ENCODE data around the gene JMJD7.
"Not testable (repeated sequence)": the region's sequence is repeated elsewhere in the genome, so short reads cannot be mapped to it uniquely, and the experiment has no call there.

The JMJD7 gene

DNA sequence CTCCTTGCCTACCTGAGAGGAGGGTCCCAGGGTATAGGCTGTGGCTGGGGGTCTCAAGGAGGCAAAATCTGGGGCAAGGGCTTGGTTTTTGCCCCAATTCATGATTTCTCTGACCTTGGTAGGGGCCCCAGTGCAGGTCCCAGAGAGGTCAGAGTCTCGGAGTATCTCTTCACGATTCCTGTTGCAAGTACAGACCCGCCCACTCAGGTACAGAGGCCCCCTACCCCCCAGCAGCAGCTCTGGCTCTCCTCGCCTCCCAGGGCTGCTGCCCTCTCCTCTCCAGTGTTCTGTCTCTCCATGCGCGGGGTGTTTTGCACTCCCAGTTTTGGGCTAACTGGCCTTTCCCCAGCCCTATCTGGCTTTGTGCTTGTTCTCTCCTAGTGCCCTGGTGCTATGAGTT is 5.4 kb upstream of the JMJD7 start:
- DNase-seq (ENCODE audit: low read depth, low spot score), result no peak

GRCh38 chr15:41822957-41823356 is 4.9 kb upstream of the JMJD7 start:
- no peak for DNase-seq (ENCODE audit: low read depth, low spot score)

DNA sequence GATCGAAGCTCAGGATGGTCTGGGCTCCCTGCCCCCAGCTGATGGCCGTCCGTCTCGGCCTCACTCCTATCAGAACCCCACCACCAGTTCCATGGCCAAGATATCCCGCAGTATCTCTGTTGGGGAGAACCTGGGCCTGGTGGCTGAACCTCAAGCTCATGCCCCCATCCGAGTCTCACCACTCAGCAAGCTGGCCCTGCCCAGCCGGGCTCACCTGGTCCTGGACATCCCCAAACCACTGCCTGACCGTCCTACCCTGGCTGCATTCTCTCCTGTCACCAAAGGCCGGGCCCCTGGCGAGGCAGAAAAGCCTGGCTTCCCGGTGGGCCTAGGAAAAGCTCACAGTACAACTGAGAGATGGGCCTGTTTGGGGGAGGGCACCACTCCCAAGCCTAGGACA is 4.4 kb upstream of the JMJD7 start:
- DNase-seq (ENCODE audit: low read depth, low spot score), result no peak

- DNase-seq (ENCODE audit: low read depth, low spot score), result no peak
These were observed 3.7 kb upstream of the JMJD7 start for GRCh38 chr15:41824062-41824745.

GRCh38 chr15:41825145-41825544 is 2.7 kb upstream of the JMJD7 start:
- DNase-seq (ENCODE audit: low read depth, low spot score), result no peak

DNA sequence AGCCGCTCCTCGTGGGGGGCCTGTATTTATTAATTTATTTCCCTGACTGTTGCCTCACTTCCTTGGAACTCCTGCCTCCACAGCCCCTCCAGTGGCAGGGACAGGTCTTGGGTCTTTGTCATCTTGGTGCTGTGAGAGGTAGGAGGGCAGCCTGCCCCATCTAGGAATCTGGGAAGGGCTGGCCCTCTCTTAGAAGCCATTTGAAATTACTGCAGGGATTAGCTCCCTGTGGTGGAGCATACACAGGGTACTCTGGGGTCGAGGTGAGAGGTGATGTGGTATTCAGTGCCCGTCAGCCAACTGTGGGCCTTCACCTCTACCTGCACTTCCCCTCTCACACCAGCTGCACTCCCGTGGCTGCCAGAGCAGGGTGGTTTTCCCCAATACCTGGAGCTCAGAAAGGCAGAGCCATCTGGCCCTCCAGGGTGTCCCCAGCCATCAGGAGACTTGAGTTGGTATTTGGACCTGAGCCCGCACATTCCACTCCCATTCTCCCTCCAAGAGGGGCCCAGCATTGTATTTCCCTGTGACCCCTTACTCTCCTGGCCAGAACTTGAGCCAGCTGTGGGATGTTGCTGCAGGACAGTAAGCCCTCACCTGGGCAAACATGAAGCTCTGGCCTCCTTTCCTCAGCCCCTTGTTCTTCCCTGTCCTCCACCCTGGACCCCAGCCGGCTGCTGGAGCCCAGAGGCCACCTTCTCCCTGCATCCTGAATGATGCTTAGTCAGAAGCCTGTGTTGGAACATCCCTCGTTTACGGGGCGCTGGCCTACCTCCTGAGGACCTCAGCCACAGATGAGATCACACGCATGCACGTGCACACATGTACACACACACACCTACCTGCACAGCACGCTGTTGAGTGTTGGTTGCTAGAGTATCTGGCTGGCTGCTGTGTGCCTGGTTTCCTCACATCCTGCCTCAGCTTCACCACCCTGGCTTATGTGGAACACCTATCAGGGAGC is 2.0 kb upstream of the JMJD7 start:
- DNase-seq (ENCODE audit: low read depth, low spot score), result no peak

DNA sequence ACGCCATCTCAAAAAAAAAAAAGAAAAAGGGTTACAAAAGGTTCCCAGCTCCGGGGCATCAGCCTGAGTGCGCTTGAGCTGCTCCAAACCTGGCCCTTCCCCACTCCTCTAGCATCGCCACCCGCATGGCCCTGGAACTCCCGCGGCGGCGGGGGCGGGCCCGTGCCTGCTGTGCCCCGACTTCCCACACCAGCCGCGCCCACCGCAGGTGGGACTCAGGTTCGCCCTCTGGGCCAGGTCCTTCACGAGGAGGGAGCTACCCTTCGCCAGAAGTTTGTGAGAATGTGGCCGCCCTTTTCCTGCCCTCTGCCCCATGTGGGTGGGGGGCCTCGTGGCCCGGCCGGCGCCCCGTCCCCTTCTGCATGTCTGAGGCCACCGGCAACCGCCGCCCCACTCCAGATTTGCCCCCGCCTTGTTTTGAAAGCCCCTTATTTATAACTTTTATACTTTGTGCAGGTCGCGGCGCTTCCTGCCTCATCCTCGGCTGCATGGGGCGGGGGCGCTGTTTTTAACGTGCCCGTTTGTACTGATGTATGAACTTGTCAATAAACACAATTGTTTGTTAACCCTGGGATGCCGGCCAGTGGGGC is 507 bp upstream of the JMJD7 start:
- no peak for DNase-seq (ENCODE audit: low read depth, low spot score)

DNA sequence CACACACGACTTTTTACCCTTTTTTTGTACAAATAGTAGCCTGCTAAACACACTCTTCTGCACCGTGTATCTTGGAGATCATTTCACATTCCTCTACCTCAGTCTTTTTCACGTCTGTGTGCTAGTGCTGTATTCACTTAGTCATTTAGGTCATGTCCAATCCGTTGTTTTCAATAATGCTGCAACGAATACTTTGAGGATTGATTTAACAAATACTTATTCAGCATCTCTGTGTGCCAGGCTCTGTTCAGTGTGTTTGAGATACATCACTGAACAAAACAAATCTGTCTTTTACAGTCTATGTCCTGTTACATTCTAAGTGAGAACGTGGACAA is 882 bp downstream of the JMJD7 start:
- DNase-seq (ENCODE audit: low read depth, low spot score), result no peak

GRCh38 chr15:41829959-41830646 is 2.2 kb downstream of the JMJD7 start:
- DNase-seq (ENCODE audit: low read depth, low spot score), result no peak

DNA sequence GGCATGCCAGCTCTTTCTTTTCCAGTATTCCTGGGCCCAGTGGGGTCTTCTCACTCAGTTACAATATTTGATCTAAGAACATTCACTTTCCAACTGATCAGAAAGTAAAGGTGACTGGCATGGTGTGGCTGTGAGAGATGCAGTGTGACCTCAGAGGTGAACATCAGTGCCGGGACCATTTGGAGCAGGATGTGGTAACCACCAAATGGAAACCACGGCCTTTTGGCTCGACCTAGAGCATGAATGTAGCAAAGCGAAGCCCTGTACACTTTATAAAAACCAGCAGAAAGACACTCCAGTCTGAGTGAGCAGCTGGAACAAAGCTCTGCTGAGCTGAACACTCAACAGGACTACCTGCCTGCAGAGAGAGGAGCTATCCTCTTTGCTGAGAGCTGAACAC is 3.4 kb downstream of the JMJD7 start:
- DNase-seq (ENCODE audit: low read depth, low spot score), result not testable (repeated sequence)

DNA sequence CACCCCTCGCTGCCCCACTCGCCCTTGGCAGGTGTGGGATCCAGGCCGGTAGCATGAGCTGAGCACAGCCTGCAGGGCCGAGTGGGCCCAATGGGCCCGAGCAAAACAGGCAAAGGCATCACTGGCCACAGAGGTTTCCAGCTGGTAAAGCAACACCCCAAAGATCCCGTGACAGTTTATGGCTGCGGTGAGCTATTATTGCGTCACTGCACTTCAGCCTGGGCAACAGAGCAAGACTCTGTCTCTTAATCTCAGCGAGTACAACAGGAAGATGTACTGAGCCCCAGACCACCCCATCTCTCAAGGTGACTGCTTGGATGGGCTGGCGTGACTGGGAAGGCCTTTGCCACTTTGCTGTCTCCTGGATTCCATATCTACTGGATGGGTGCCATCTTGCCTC is 4.3 kb downstream of the JMJD7 start:
- no peak for DNase-seq (ENCODE audit: low read depth, low spot score)

- no peak for DNase-seq (ENCODE audit: low read depth, low spot score)
These were observed 5.0 kb downstream of the JMJD7 start for GRCh38 chr15:41832875-41833274.

- DNase-seq (ENCODE audit: low read depth, low spot score), result no peak
These were observed 6.2 kb downstream of the JMJD7 start for GRCh38 chr15:41834096-41834495.

DNA sequence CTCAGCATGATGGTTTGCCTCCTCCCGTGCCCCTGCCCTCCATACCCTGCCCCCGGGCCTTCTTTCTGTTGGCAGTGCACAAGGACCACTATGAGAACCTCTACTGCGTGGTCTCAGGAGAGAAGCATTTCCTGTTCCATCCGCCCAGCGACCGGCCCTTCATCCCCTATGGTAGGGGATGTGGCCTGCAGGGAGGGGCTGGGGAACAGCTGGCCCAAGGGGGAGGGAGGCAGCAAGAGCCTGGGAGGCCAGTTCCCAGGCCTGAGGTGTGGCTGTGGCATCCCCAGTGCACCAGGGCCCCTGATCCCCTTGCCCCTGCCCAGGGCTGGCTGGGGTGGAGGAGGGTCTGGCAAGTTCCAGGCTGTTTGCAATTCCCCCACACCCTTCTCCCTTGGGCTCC is 8.2 kb downstream of the JMJD7 start:
- no peak for DNase-seq (ENCODE audit: low read depth, low spot score)

- no peak for DNase-seq (ENCODE audit: low read depth, low spot score)
These were observed 9.0 kb downstream of the JMJD7 start for GRCh38 chr15:41836713-41837454.

DNA sequence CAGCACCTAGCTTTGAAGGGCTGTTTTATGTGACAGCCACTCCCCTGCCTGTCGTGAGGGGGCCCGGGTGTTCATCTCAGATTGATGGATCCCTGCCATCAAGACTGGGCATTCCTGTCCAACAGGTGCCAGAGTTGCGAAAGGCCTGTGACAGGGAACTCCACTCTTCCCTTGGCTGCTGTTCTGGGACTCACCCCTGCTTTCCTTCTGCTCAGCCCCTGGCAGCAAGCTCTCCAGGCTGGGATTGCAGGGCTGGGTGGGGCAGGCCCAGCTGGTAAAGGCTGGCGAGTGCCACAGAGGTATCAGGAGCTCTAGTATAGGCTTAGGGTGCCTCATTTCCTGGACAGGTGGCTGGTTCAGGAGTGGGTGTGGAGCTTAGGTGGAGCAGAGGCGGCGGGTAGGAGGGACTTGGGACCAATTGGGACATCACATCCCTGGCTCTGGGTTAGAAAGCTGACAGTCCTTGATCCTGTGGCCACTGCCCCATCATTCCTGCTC is 10.6 kb downstream of the JMJD7 start, which contains the start of gene PLA2G4B:
Gene PLA2G4B, plus strand, starts transcription at position 448 of the 498 bp plus-strand sequence. CDS start 67 bp downstream, outside the sequence.
- DNase-seq (ENCODE audit: low read depth, low spot score), result no peak

- DNase-seq (ENCODE audit: low read depth, low spot score), result no peak
These were observed 12.0 kb downstream of the JMJD7 start for GRCh38 chr15:41839781-41840491.

GRCh38 chr15:41840673-41841072 is 12.8 kb downstream of the JMJD7 start:
- no peak for DNase-seq (ENCODE audit: low read depth, low spot score)

- no peak for DNase-seq (ENCODE audit: low read depth, low spot score)
These were observed 13.2 kb downstream of the JMJD7 start for GRCh38 chr15:41841131-41841530.

DNA sequence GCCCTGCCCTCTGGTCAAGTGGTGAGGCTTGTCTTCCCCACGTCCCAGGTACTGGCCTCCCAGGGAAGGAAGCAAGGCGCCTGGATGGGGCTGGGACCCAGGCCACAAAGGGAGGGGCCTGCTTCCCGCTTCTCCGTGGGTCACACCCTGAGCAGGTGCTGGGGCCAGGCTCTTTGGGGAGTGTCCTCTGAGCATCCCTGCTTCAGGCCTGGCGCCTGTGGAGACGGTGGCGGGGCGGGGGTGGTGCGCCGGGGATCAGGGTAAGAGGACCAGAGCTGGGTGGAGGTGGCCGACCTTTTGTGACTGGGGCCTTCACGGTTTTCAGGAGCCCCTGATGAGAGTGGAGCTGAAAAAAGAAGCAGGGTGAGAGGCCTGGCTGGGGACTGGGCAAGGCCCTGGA is 14.3 kb downstream of the JMJD7 start:
- DNase-seq (ENCODE audit: low read depth, low spot score), result no peak

Measured in brain pericyte (primary cell).